Measurements from ENCODE around the gene ASB8.
"Not testable (repeated sequence)": the region's sequence is repeated elsewhere in the genome, so short reads cannot be mapped to it uniquely, and the experiment has no call there.

ASB8 gene

DNA sequence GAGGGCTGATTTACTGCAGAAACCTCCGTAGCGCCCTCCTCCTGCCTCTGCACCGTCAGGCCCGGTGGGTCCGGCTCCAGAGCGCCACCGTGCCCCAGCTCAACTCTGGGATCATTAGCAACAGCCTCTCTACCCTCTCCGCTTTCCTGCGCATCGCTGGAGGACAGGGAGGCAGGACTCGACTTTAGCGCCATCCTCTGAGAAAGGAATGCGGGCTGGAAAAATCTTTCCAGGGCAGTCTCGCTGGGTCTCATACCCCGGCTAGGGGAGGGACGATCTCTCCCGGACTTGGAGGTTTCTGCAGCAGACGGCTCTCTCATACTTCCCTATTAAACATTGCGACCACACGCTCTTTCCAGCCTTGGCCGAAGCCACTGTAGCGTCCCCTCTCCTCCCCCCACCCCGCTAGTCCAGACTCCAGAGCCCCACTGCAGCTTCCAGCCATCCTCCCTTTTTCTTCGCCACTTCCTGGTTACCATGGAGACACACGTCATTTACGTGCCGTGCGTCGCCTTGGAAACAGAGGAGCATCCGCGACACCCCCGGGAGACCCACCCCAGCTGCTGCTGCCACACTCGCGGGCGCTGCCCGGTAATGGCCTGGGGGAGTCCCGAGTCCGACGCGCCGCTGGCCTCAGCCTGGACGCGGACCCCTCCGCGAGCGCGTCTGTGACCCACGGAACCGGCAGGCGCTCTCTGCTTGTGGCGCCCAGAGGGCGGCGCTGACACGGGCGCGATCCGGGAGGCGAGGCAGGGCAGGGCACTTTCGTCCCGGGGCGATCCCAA, 26.0 kb upstream of the ASB8 start, which contains the start of gene CCDC184:
Gene CCDC184 (plus strand): TSS at position 554 of the 785 bp plus-strand sequence. CDS start 479 bp downstream, outside the sequence.
- DNase-seq (ENCODE audit: low spot score): peak; percentile 75

- no peak for DNase-seq (ENCODE audit: low spot score)
Measured at GRCh38 chr12:48182631-48183030, 25.3 kb upstream of the ASB8 start.

DNA sequence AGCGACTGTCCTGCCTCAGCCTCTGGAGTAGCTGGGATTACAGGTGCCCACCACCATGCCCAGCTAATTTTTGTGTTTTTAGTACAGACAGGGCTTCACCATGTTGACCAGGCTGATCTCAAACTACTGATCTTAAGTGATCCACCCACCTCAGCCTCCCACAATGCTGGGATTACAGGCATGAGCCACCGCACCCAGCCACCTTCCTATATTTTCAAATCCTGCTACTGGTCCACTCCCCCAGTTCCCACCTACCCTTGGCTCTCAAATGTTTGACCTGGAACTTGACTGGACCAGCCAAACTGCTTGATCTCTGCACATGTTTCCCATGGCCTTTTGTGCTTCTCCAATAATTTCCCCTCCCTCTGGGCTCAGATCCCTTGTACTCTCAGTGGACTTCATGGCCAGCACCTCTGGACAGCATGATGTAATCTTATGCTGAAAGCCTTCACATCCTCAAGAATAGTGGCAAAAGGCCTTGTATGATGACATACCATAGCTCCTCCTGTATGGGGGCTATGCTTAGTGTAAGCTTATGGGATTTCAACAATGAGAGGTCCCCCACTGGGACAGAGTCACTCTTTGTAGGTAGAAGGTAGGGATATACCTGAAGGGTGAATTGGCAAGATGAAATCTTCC, 23.7 kb upstream of the ASB8 start:
- DNase-seq (ENCODE audit: low spot score): no peak

GRCh38 chr12:48180424-48180823, 23.1 kb upstream of the ASB8 start:
- DNase-seq (ENCODE audit: low spot score): no peak

DNA sequence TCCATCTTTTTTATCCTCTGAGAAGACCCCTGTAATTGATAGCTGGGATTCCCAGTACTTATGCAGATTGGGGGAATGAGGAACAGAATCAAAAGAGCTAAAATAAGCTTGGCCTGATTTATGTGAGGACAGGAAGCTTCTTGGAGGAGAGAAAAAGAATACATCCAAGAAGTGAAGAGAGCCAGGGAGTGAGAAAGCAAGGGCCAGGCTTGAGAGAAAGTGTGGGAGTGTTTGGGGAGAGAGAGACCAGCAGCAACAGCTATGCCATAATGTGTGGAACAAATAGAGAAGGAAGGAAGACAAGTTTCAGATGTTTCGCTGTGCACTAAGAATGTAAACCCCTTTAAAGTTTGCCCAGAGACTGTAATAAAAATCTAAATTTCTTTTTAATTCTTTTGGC, 22.2 kb upstream of the ASB8 start:
- no peak for DNase-seq (ENCODE audit: low spot score)

GRCh38 chr12:48177982-48178381, 20.7 kb upstream of the ASB8 start:
- no peak for DNase-seq (ENCODE audit: low spot score)

DNA sequence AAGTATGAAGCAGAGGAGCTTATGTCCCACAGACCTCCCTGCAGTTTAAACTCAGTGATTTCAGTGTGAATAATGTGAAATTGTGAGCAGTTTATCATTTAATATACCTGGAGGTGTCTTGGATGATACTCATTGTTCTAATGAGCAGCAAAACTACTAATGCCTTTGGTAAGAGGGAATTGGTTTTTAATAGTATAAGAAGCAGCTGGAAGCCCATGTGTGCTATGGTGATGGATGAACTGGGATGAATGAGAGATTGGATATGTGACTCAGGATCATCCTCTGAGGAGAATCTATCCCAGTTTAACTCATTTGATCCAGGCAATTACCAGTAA, 19.1 kb upstream of the ASB8 start:
- DNase-seq (ENCODE audit: low spot score): no peak

DNA sequence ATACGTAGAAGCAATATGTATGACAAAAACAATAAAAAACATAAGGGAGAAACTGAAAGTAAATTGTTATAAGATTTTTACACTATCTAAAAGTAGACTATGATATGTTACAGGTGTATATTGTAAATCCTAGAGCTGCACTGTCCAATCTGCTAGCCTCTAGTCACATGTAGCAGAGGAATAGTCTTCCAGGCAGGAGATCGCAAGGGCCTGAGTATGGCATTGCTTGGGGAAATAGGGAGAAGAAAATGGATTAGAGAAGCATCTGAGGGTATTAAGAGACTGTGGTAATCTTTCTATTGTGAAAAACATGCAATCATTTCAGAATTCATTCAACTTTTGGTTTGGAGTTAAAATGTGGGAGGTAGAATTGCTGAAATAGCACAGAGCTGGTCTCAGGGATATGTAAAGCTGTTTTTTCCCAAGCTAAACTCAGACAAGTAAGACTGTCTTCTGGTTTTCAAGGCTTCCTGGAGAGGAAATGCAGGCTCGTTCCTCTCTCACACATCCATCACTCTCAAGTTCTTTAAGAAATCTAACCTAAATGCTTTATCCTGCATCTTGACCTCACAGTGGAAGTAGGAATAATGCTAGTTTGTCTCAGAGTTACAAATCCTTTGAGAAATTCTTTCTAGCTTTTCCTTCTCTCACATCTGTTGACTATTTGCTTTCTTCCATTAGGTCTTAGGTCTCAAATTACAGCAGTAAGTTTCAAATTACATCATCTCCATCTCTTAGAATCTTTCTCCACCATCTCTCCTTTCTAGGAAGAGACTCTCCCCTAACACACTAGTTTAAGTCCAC, 18.5 kb upstream of the ASB8 start:
- no peak for DNase-seq (ENCODE audit: low spot score)

DNA sequence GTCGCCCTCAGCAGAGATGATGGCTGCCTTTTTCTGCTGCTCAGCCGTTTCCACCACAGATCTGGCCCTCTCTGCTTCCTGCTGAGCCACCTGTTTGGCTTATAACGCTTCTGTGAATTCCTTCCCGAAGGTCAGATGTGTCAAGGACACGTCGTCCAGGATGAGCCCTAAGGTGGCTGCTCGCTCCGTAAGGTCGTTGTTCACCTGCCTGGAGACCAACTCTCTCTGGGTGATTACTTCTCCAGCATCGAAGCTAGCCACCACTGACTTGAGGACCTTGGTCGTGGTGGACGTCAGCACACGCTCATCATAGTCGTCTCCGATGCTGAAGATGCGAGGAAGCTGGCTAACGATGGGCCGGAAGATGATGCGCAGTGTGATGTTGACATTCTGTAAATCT, 11.7 kb upstream of the ASB8 start:
- no peak for DNase-seq (ENCODE audit: low spot score)

DNA sequence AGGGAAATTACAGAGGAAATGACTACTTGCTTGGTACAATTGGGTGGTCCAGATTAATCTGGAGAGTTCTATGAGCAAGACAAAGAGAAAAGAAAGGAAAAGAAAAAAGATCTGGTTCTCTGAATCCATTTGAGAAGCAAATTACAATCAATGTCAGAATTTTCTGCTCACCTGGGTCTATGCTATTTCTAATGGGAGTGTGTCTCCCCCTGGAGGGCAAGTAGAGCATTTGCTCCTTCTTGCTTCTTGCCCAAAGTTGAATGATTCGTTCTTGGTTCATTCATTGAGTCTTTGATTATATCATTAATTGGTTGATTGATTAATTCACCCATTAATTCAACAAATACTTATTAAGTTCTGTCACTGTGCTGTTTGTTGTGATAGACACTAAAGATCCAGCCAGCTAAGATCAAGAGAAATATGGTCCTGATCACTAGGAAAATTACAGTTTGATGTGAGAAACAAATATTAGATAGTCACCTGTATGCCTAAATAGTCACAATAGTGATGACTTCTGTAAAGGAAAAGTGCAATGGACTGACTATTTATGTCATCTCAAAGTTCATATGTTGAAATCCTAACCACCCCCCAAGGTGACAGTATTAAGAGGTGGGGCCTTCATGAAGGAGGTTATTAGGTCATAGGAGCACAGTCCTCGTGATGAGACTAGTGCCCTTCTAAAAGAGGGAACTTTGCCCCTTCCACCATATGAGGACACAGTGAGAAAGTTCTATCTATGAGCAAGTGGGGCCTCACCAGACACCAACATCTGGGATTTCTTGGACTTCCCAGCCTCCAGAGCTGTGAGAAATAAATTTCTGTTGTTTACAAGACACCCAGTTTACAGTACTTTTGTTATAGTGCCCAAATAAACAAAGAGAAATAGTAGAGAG, 8.0 kb upstream of the ASB8 start:
- DNase-seq (ENCODE audit: low spot score): peak; percentile 69

DNA sequence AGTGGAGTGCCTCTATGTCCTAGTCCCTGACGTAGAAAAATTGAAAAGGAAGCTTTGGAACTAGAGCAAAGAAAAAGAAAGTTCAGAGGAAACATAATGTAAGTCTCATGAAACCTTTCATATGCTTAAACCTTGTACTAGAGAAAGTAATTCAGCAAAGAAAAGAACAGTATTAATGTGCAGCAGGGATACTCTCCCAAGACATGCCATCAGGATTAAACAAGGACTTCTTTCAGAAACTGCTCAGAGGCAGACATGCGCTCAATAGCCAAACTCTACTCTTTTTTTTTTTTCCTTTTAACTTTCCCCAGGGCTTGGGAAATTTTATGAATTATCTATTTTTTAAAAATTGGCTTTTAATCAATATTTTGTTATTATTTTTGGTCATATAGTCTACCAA, 7.1 kb upstream of the ASB8 start:
- no peak for DNase-seq (ENCODE audit: low spot score)

- no peak for DNase-seq (ENCODE audit: low spot score)
Measured at GRCh38 chr12:48163150-48163747, 5.9 kb upstream of the ASB8 start.

GRCh38 chr12:48160807-48161206, 3.5 kb upstream of the ASB8 start:
- DNase-seq (ENCODE audit: low spot score): no peak

DNA sequence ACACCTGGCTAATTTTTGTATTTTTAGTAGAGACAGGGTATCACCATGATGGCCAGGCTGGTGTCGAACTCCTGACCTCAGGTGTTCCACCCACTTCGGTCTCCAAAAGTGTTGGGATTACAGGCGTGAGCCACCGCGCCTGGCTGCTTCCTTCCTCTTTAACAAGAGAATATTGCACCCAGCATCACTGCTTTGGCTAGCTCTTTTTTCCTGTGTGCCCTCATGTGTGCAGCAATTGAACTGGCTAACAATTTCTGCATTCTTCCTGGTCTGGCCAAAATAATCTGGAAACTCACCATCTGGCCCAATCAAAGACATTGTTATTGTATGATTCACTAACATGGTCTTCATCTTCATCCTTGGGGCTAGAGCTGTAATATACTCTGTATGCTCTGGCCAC, 2.7 kb upstream of the ASB8 start:
- DNase-seq (ENCODE audit: low spot score): peak; percentile 19

DNA sequence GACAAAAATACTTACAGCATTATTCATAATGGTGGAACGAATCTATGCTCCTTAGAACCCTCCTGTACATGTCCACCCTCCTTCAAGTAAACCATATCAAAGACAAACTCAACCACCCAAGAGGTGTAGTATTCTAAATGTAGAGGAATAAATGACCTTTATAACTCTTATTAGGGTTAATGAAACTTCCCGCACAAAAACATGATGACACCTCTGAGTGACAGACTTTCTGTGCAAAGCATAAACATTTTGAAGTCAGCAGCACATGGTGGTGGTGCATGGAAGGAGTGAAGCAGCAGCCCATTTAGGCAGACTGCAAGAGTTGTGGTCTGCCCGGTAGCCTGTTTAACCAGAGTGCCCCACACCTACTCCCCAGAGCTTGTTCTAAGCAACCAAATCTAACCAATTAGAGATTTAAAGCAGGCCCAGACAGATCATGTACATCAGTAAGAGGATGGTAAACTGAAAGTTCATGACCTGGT, 615 bp upstream of the ASB8 start:
- no peak for DNase-seq (ENCODE audit: low spot score)

- DNase-seq (ENCODE audit: low spot score): no peak
Measured at GRCh38 chr12:48156652-48157017, 680 bp downstream of the ASB8 start.

- not testable (repeated sequence) for DNase-seq (ENCODE audit: low spot score)
Measured at GRCh38 chr12:48155786-48156185, 1.5 kb downstream of the ASB8 start.

DNA sequence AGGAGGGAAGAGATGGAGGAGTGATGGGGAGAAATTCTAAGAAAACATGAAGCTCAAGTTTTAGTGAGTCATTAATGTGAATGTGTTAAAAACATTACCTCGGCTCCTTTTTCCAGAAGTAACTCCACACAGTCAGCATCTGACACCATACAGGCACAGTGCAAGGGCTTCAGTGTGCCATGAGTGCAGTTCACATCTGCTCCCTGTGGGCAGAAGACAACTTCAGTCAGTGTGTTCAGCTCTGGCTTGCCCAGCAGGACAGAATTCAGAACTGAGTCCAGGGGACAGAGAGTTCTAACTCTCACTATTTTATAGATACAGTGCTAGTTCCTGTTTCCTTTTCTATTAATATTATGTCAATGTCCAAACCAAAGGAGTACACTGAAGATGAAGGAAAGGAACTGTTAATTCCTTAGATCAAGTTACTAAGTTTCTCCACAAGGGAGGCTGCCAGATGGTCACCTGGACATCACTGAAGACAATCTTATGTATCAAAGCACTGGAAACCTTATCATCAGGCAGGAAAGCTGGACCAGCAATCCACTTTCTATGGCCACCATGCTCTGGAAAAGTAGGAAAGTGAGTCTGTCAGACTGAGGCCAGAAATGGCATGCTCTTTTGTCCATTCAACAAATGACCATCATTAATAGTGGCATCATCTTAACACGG, 6.1 kb downstream of the ASB8 start:
- no peak for DNase-seq (ENCODE audit: low spot score)

GRCh38 chr12:48145981-48146380, 11.3 kb downstream of the ASB8 start:
- no peak for DNase-seq (ENCODE audit: low spot score)

- no peak for DNase-seq (ENCODE audit: low spot score)
Measured at GRCh38 chr12:48143898-48144297, 13.4 kb downstream of the ASB8 start.

Data from kidney tubule cell (primary cell).